Natural killer cell (primary cell): ENCODE measurements around the gene PAK6. TPM values are rescaled to one million over a fixed set of nuclear protein-coding genes. Genes with fewer than 3 reads are reported as not detected.

Experiments
- ATAC-seq, 3 donors: fragments of 150-1000 bp in 2 of 3; fragments of 200-7000 bp in 1 of 3; cut with Tn5 transposase; 1 replicate in 1 of 3; 2 replicates in 2 of 3; pipeline ENCODE4 v1.10.0; 2021; ENCODE audit warnings: mild to moderate bottlenecking in 2 of 3, moderate library complexity in 2 of 3
- DNase-seq, 2 donors: peaks; one replicate each; pipeline versions ENCODE4 v3.0.0 to v3.0.0-alpha.2; 2013 to 2021; ENCODE audit warnings: mixed read lengths in 1 of 2
- H3K27ac ChIP-seq: one replicate; pipeline ENCODE4 v1.5.1; 2013; ENCODE audit warnings: mild to moderate bottlenecking, low read length
- H3K27me3 ChIP-seq: one replicate; pipeline ENCODE4 v1.6.1; 2013; ENCODE audit warnings: low read length; ENCODE audit not compliant: control insufficient read depth, insufficient read depth
- H3K36me3 ChIP-seq: one replicate; pipeline ENCODE4 v1.6.1; 2013; ENCODE audit warnings: low read length; ENCODE audit not compliant: control insufficient read depth, insufficient read depth
- H3K4me1 ChIP-seq: one replicate; pipeline ENCODE4 v1.6.1; 2013; ENCODE audit warnings: low read length; ENCODE audit not compliant: control insufficient read depth, insufficient read depth
- H3K4me3 ChIP-seq: one replicate; pipeline ENCODE4 v1.5.1; 2013; ENCODE audit warnings: low read length
- H3K9me3 ChIP-seq: one replicate; pipeline ENCODE4 v1.6.1; 2013; ENCODE audit warnings: low read length; ENCODE audit not compliant: control insufficient read depth, insufficient read depth
- H3K27ac Mint-ChIP-seq, 2 donors: one replicate each; pipeline ENCODE4 v1.8.0; 2022; ENCODE audit warnings: mild to moderate bottlenecking in 2 of 2, mixed read lengths in 2 of 2, moderate library complexity in 1 of 2
- H3K27me3 Mint-ChIP-seq, 2 donors: one replicate each; pipeline ENCODE4 v1.8.0; 2022; ENCODE audit warnings: low read depth in 2 of 2, mixed read lengths in 2 of 2
- H3K36me3 Mint-ChIP-seq: one replicate; pipeline ENCODE4 v1.8.0; 2022; ENCODE audit warnings: mixed read lengths
- H3K4me1 Mint-ChIP-seq, 2 donors: one replicate each; pipeline ENCODE4 v1.8.0; 2022; ENCODE audit warnings: mixed read lengths in 2 of 2
- H3K4me3 Mint-ChIP-seq: one replicate; pipeline ENCODE4 v1.8.0; 2022; ENCODE audit warnings: mild to moderate bottlenecking, moderate library complexity, mixed read lengths
- H3K9me3 Mint-ChIP-seq, 2 donors: one replicate each; pipeline ENCODE4 v1.8.0; 2022; ENCODE audit warnings: mixed read lengths in 2 of 2
- CTCF ChIP-seq: fragments of 200-600 bp; IDR thresholded peaks from one replicate; pipeline ENCODE4 v1.8.0; 2022; ENCODE audit warnings: antibody characterized with exemption
- WGBS: methylation state at CpG from one replicate; pipeline ENCODE4 v1.1.7; 2013; ENCODE audit warnings: missing lambda C conversion rate; ENCODE audit not compliant: insufficient coverage; 5-methylcytosine and 5-hydroxymethylcytosine counted together
- intact Hi-C: fragments of 100-400 bp; cut with micrococcal nuclease; formaldehyde crosslinking; loops from one replicate; pipeline ENCODE4 v1.14.2; 2022
- total RNA-seq, 4 donors: library from RNA; stranded (reverse); fragments of 120-200 nt in 1 of 4; gene quantifications; one replicate each; pipeline versions ENCODE4 v1.2.3 to v1.2.4, GENCODE V29; 2013 to 2022

Gene PAK6
- total RNA-seq, 3 donors from 2014 or later (not counting 1 experiment from before 2014, with no cell fraction given), result 7.6 to 10.9 (median 7.9) TPM

GRCh38 chr15:40285554-40286011, 46.7 kb downstream of the PAK6 start:
- no peak overlapping the region for H3K27ac ChIP-seq
- peaks cover 0 to 5% of the 10 kb centered on the region in 2 donors for H3K4me1 Mint-ChIP-seq

GRCh38 chr15:40286061-40286532, 47.2 kb downstream of the PAK6 start:
- peaks cover 15% of the 10 kb centered on the region for H3K4me1 ChIP-seq
- intact Hi-C loops, result no loop called here
- no peak overlapping the region for H3K27ac ChIP-seq
- peaks cover 6% of the 10 kb centered on the region for H3K27me3 ChIP-seq
- Mint-ChIP-seq H3K4me1 (peaks cover 0 to 3% of the 10 kb centered on the region in 2 donors), H3K9me3 (no peaks in the 10 kb centered on the region), H3K27ac (peak overlapping the region in 1 of 2 donors; percentile 56), H3K4me3 (no peak overlapping the region), H3K27me3 (peaks cover 0 to 1% of the 10 kb centered on the region in 2 donors), H3K36me3 (no peaks in the 10 kb centered on the region)
- no peak for ATAC-seq
- H3K9me3 ChIP-seq, result no peaks in the 10 kb centered on the region
- no peak for TF ChIP-seq CTCF
- H3K4me3 ChIP-seq, result no peak overlapping the region
- WGBS, result 87% methylated on average over 7 of the region's 7 CpGs
- peaks cover 41% of the 10 kb centered on the region for H3K36me3 ChIP-seq
- no peak for DNase-seq

More at GRCh38 chr15:40285554-40286011, 46.7 kb downstream of the PAK6 start:
- no peaks in the 10 kb centered on the region for H3K9me3 Mint-ChIP-seq
- Histone ChIP-seq H3K4me1 (peaks cover 15% of the 10 kb centered on the region), H3K4me3 (no peak overlapping the region), H3K36me3 (peaks cover 41% of the 10 kb centered on the region), H3K9me3 (no peaks in the 10 kb centered on the region), H3K27me3 (peaks cover 11% of the 10 kb centered on the region)
- ATAC-seq, result no peak
- intact Hi-C loops, result no loop called here
- peak overlapping the region in 1 of 2 donors; percentile 56 for H3K27ac Mint-ChIP-seq
- no peak for TF ChIP-seq CTCF
- H3K27me3 Mint-ChIP-seq, result peaks cover 0 to 6% of the 10 kb centered on the region in 2 donors
- 71% methylated on average over 1 of the region's 1 CpG for WGBS
- DNase-seq, result no peak
- H3K36me3 Mint-ChIP-seq, result no peaks in the 10 kb centered on the region
- no peak overlapping the region for H3K4me3 Mint-ChIP-seq

GRCh38 chr15:40286794-40287193, 47.9 kb downstream of the PAK6 start:
- 82% methylated on average over 6 of the region's 7 CpGs for WGBS

More at GRCh38 chr15:40286794-40287193, 47.9 kb downstream of the PAK6 start:
- no peak for DNase-seq
- H3K27ac Mint-ChIP-seq, result no peak overlapping the region
- intact Hi-C loops, result no loop called here
- no peaks in the 10 kb centered on the region for H3K9me3 Mint-ChIP-seq
- no peaks in the 10 kb centered on the region for H3K36me3 Mint-ChIP-seq
- H3K4me1 Mint-ChIP-seq, result no peaks in the 10 kb centered on the region
- H3K4me3 Mint-ChIP-seq, result no peak overlapping the region
- no peaks in the 10 kb centered on the region for H3K27me3 Mint-ChIP-seq
- H3K9me3 ChIP-seq, result no peaks in the 10 kb centered on the region
- no peak for ATAC-seq
- H3K36me3 ChIP-seq, result peaks cover 45% of the 10 kb centered on the region
- H3K27ac ChIP-seq, result no peak overlapping the region
- no peak for TF ChIP-seq CTCF
- H3K4me3 ChIP-seq, result no peak overlapping the region
- peaks cover 12% of the 10 kb centered on the region for H3K4me1 ChIP-seq
- peaks cover 4% of the 10 kb centered on the region for H3K27me3 ChIP-seq
